CD4-positive, alpha-beta T cell treated with Interleukin-2 at 100 ng/mL for 4 hours (primary cell): Measurements from ENCODE around the gene PPP1R10.
A peak's percentile ranks its signal among the peaks of the same experiment; 100 is the strongest.

Experiments used
- DNase-seq: peaks from one replicate; pipeline ENCODE4 v3.0.0-alpha.2; 2020; ENCODE audit warnings: low spot score

PPP1R10 gene

DNA sequence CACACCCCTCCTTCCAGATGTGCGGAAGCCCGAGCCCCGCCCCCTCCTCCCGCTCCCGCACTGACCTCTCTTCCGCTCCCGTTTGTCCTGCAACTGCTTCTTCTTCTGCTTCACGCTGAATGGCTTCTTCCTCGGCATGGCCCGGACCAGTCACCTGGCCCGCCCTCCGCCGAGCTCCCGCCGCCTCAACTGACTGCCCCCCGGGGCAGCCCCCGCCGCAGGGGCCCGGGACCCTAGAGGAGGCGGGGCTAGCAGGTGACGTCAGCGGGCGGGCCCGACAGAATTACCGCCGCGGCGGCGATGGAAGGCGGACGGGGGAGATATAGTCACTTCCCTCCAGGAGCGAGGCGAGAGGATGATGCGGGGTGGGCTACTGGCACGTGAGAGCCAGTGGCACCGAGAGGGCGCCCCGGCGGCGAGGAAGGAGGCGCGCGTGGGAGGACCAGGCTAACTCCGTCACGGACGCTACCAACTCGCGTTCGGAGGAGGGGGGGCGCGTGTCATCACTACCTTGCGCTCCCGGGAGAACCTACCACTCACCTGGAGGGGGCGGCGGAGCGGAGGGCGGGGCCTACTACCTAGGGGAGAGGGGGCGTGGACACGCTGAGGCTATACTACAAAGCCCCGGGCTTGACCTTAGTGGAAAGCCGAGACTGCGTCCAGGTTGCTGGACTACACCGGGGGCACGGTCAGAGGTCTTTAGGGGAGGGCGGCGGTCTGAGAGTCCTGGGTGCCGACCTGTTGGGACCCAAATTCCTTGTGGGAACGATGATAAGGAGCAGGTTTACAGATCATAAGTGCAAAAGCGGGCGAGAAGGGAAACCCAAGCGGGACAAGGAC is 60.8 kb downstream of the PPP1R10 start, which contains the start of gene GNL1:
Gene GNL1, minus strand, starts transcription at position 424 of the 840 bp plus-strand sequence. Its CDS starts 286 bp downstream, at position 138.
- DNase-seq, result peak; percentile 98

DNA sequence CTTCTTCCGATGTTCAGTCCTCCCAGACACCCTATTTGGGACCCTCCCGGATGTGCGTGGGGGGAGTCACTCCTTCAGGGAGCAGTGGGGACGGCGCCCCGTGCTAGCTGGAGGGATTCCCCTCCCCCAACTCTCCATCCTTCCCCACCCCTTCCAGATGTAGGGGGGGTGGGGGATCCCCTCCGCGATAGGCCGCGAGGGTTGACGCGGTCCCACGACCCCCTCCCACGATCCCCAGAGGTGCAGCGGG is 61.3 kb downstream of the PPP1R10 start:
- DNase-seq, result no peak

DNA sequence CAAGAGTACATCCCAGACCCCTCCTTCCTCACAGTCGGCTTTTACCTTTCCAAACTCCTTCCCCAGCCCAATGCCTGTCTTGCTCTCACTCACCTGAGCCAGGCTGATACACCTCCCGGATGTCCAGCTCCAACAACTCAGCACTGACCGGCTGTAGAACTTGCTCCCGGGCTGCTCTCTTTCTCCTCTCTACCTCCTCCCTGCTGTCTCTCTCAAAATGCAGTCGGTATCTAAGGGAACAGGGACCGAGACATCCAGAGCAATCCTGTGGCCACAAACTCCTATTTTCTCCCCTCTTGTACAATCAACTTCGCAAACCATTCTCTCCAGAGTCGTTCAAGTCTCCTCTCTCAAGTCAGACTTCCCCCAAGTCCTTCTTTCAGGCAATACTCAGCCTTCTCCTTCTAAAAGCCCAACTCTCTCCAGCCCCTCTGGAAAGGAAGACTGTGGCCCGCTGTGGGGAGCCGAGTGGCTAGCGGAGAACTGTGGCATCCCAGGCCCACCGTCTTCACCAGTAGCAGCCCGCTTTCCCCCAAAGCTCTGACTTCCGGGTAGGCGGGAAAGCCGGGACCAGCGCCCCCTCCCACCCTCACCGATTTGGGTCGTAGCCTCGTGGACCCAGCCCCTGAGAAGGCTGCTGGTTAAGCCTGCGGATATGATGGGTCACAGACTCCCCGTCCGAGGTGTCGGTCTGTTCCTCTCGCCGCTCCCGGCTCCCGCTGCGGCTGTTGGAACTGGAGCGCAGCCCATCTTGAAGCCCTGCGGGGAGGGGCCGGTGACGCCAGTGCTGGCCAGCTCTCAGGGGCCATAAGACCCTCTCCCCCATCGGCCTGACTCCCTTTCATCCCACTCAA is 61.9 kb downstream of the PPP1R10 start:
- no peak for DNase-seq

DNA sequence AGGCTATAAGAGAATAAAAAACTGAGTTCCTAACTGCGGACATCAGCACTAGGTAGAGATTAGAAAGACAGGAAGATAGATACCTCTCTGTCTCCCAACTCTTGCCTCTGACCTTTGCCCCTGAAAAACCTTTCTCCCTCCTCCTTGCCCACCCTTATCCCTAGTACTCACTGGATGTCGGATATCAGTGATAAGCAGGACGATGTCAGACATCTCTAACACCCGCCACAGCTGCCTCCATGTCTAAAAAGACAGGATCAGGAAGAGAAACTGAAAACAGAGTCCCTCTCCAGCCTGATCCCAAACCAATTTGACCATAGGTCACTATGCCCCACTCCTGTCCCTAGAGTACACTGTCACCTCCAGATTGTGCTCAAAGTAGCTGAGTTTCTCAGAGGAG is 62.6 kb downstream of the PPP1R10 start:
- no peak for DNase-seq
